Heart left ventricle (tissue), 13 donors: ENCODE data around the gene TNFRSF6B.

Experiments
- CTCF ChIP-seq, 12 donors: fragments of 200-600 bp; sonication (generic) in 4 of 12; IDR thresholded peaks; one replicate each; pipeline versions ENCODE4 v1.5.0 to v1.8.0; 2018 to 2022; ENCODE audit warnings: antibody characterized with exemption in 12 of 12, mild to moderate bottlenecking in 5 of 12
- POLR2A ChIP-seq, 2 donors: fragments of 450-650 bp; IDR thresholded peaks; one replicate each; pipeline ENCODE4 v1.6.1; 2017; ENCODE audit warnings: antibody characterized with exemption in 2 of 2, mild to moderate bottlenecking in 2 of 2, moderate library complexity in 2 of 2
- donor health status: ischemic (EF 13 %, LVEDD 7.1; RV severe dilation, severe dysfunction).
- donor health status: DM: no; HTN: yes; CAD: no.
- donor health status: DM: no; HTN: no; CAD: no.
- donor health status: ischemic (EF 25% LVEDD 6.9; RV normal size, moderate dysfunction).
- donor health status: ischemic (EF 25% LVEDD 5.7; RV mildly dilated, moderate dysfunction).
- donor health status: ischemic (EF 35%, LVEDD 5.7; RV mildly dilated, moderate dysfunction).
- donor health status: nonischemic (EF 11% LVEDD 7.7; RV severe dilation, severe dysfunction).
- donor health status: DM: yes; HTN: yes; CAD: no.
- donor health status: PGD.
- donor health status: ischemic (EF 29% LVEDD 5.4; RV normal size, mild dysfunction).
- donor health status: nonischemic (EF 23%, LVEDD 6.1; RV moderate dilation, normal function).

- TF ChIP-seq CTCF (IDR thresholded peaks at IDR 0.05) (no peak), POLR2A (IDR thresholded peaks at IDR 0.05) (no peak)
These were observed 30.7 kb upstream of the TNFRSF6B start for GRCh38 chr20:63665708-63666107.
